Endothelial cell of umbilical vein (primary cell): ENCODE measurements around the gene C16orf82. TPM values are rescaled to one million over a fixed set of nuclear protein-coding genes. Genes with fewer than 3 reads are reported as not detected.

ENCODE experiments used
- BruUV-seq: library from RNA; stranded (reverse); fragments of 400-500 nt; replicated peaks from 2 replicates; lab custom pipeline; 2021; lab: Mats Ljungman, UMichigan
- CTCF ChIA-PET: fragments of 300-600, 350-600 bp; sonication (Branson Sonifier 250); formaldehyde crosslinking; loops from one replicate; lab custom pipeline; 2021; ENCODE audit warnings: antibody characterized with exemption, inconsistent platforms; lab: Charles Lee
- POLR2A ChIA-PET: fragments of 300-600, 350-600 bp; sonication (Branson Sonifier 250); formaldehyde crosslinking; loops from one replicate; lab custom pipeline; 2021; ENCODE audit warnings: antibody characterized with exemption, inconsistent platforms; lab: Charles Lee
- DNase-seq: peaks from one replicate; pipeline ENCODE4 v3.0.0-alpha.2; 2011; ENCODE audit warnings: low read depth, low spot score
- FAIRE-seq: peaks from 2 replicates; lab custom pipeline; 2011; peaks lifted over from hg19 to GRCh38; lab: Jason Lieb, UNC
- H2AFZ ChIP-seq: 2 replicates; pipeline ENCODE4 v1.6.0; 2012; ENCODE audit warnings: low read depth, low read length, control low read depth, inconsistent platforms
- H3K27ac ChIP-seq: 2 replicates; pipeline ENCODE4 v1.5.1; 2011; ENCODE audit warnings: low read depth, mild to moderate bottlenecking, control low read depth, low read length, moderate library complexity; ENCODE audit not compliant: insufficient read depth
- H3K27me3 ChIP-seq, 2 experiments: 2 replicates each; pipeline versions ENCODE4 v1.6.0 to v1.6.1; 2011; ENCODE audit warnings: low read length in 2 of 2, mixed read lengths in 1 of 2; ENCODE audit not compliant: control insufficient read depth in 2 of 2, insufficient read depth in 2 of 2
- H3K36me3 ChIP-seq, 2 experiments: 2 replicates in 1 of 2; 3 replicates in 1 of 2; pipeline ENCODE4 v1.5.1; 2011; ENCODE audit warnings: low read length in 2 of 2, mild to moderate bottlenecking in 1 of 2, moderate library complexity in 1 of 2; ENCODE audit not compliant: control insufficient read depth in 2 of 2, insufficient read depth in 2 of 2; ENCODE audit errors: extremely low read depth in 1 of 2
- H3K4me1 ChIP-seq: 3 replicates; pipeline ENCODE4 v1.5.1; 2011; ENCODE audit warnings: mild to moderate bottlenecking, low read length; ENCODE audit not compliant: control insufficient read depth, insufficient read depth; ENCODE audit errors: extremely low read depth
- H3K4me2 ChIP-seq: 2 replicates; pipeline ENCODE4 v1.6.1; 2011; ENCODE audit warnings: low read length, control low read depth, mixed read lengths; ENCODE audit not compliant: insufficient read depth
- H3K4me3 ChIP-seq, 3 experiments: fragments of 200-600 bp in 1 of 3; sonication (generic), shearing (Covaris generic) in 1 of 3; replicated peaks in 1 of 3; 2 replicates each; pipeline ENCODE4 v1.5.1; 2011 to 2016; ENCODE audit warnings: control low read depth in 3 of 3, low read length in 3 of 3, mild to moderate bottlenecking in 2 of 3, inconsistent platforms in 1 of 3, low read depth in 1 of 3, moderate library complexity in 1 of 3; ENCODE audit not compliant: insufficient read depth in 1 of 3
- H3K79me2 ChIP-seq: 2 replicates; pipeline ENCODE4 v1.6.0; 2012; ENCODE audit warnings: low read length, inconsistent platforms; ENCODE audit not compliant: control insufficient read depth, insufficient read depth
- H3K9ac ChIP-seq: replicated peaks from 2 replicates; pipeline ENCODE3; 2011; ENCODE audit warnings: low read length, control low read depth; ENCODE audit not compliant: insufficient read depth; ENCODE audit errors: extremely low read depth
- H3K9me1 ChIP-seq: replicated peaks from 3 replicates; pipeline ENCODE4 v1.6.0; 2011; ENCODE audit warnings: mild to moderate bottlenecking, low read length; ENCODE audit not compliant: control insufficient read depth, insufficient read depth; ENCODE audit errors: extremely low read depth
- H3K9me3 ChIP-seq: replicated peaks from 2 replicates; pipeline ENCODE4 v1.5.1; 2012; ENCODE audit warnings: low read length, inconsistent platforms; ENCODE audit not compliant: control insufficient read depth, insufficient read depth
- H4K20me1 ChIP-seq: replicated peaks from 2 replicates; pipeline ENCODE3; 2011; ENCODE audit warnings: mild to moderate bottlenecking, low read length; ENCODE audit not compliant: control insufficient read depth, insufficient read depth; ENCODE audit errors: extremely low read depth
- CTCF ChIP-seq, 2 donors: IDR thresholded peaks; 1 replicate in 1 of 2; 2 replicates in 1 of 2; pipeline ENCODE4 v1.5.1; 2011; ENCODE audit warnings: low read length in 2 of 2, mild to moderate bottlenecking in 2 of 2, moderate library complexity in 2 of 2, control low read depth in 1 of 2, inconsistent platforms in 1 of 2, low read depth in 1 of 2; ENCODE audit not compliant: insufficient read depth in 1 of 2; ENCODE audit errors: extremely low read depth in 1 of 2
- EZH2 ChIP-seq: IDR thresholded peaks from 2 replicates; pipeline ENCODE4 v1.6.1; 2012; ENCODE audit warnings: borderline replicate concordance, low read depth, mild to moderate bottlenecking, moderate library complexity, low read length, inconsistent platforms; ENCODE audit not compliant: severe bottlenecking
- FOS ChIP-seq: IDR thresholded peaks from 2 replicates; pipeline ENCODE4 v1.6.1; 2011; ENCODE audit warnings: mild to moderate bottlenecking, low read length, moderate library complexity, borderline replicate concordance; ENCODE audit not compliant: insufficient read depth
- GATA2 ChIP-seq: IDR thresholded peaks from 2 replicates; pipeline ENCODE4 v1.7.0; 2011; ENCODE audit warnings: low read depth, mild to moderate bottlenecking, moderate library complexity, mixed read lengths, low read length; ENCODE audit not compliant: insufficient read length, insufficient read depth
- JUN ChIP-seq: IDR thresholded peaks from 2 replicates; pipeline ENCODE4 v1.6.1; 2011; ENCODE audit warnings: borderline replicate concordance, low read depth; ENCODE audit not compliant: insufficient read length, insufficient read depth
- MAX ChIP-seq: IDR thresholded peaks from 2 replicates; pipeline ENCODE4 v1.6.1; 2011; ENCODE audit not compliant: insufficient read depth, insufficient read length
- MYC ChIP-seq: IDR thresholded peaks from one replicate; pipeline ENCODE4 v1.6.1; 2011; ENCODE audit warnings: mild to moderate bottlenecking, low read depth, low read length
- POLR2A ChIP-seq: IDR thresholded peaks from 2 replicates; pipeline ENCODE4 v1.6.1; 2012; ENCODE audit warnings: low read depth, mild to moderate bottlenecking, control low read depth, low read length
- POLR2AphosphoS5 ChIP-seq: IDR thresholded peaks from 2 replicates; pipeline ENCODE4 v1.6.1; 2012; ENCODE audit warnings: low read depth, mild to moderate bottlenecking, control low read depth, low read length, moderate library complexity; ENCODE audit not compliant: insufficient read depth
- dilution Hi-C: fragments of 300-500 bp; cut with MboI; formaldehyde crosslinking; loops from one replicate; pipeline ENCODE4 v1.15.0; 2019; ENCODE audit warnings: low sequenced_read_pairs; ENCODE audit not compliant: extremely low pct_ligation_motif_present
- intact Hi-C: fragments of 100-400 bp; cut with micrococcal nuclease; formaldehyde crosslinking; loops from one replicate; pipeline ENCODE4 v1.10.0; 2022
- polyA plus RNA-seq, 4 experiments: library from polyadenylated mRNA; depleted of rRNA in 3 of 4; stranded (reverse) in 3 of 4; unstranded in 1 of 4; fragments of >200 nt; gene quantifications; 2 replicates each; pipeline versions ENCODE4 v1.2.1 to v1.2.3, GENCODE V29; 2011 to 2012; ENCODE audit warnings: missing spikeins in 1 of 4
- total RNA-seq: library from RNA; stranded (reverse); gene quantifications from 2 replicates; pipeline ENCODE4 v1.2.3, GENCODE V29; 2021

Gene C16orf82
- total and polyA plus RNA-seq, 2 donors (not counting 3 experiments of a cell fraction or from before 2014, with no cell fraction given): not detected

GRCh38 chr16:27024010-27024409, 42.7 kb upstream of the C16orf82 start:
- no peaks in the 10 kb centered on the region for H3K9me1 ChIP-seq
- no peaks in the 10 kb centered on the region for H3K27me3 ChIP-seq
- no peaks in the 10 kb centered on the region for H3K36me3 ChIP-seq
- H3K79me2 ChIP-seq: no peaks in the 10 kb centered on the region
- ChIA-PET CTCF (no interaction called here), POLR2A (no interaction called here)
- no peak overlapping the region for H3K4me3 ChIP-seq
- DNase-seq (no peak), FAIRE-seq (no peak)
- no peaks in the 10 kb centered on the region for H3K9me3 ChIP-seq
- H3K4me1 ChIP-seq: no peaks in the 10 kb centered on the region
- no TSS peak for BruUV-seq
- no peak overlapping the region for H3K4me2 ChIP-seq
- H2AFZ ChIP-seq: no peak overlapping the region
- intact Hi-C loops: no loop called here
- TF ChIP-seq POLR2A (no peak), MYC (no peak), GATA2 (no peak), CTCF (IDR thresholded peaks at IDR 0.05; ENCODE audit: extremely low read depth in 1 of 2, insufficient read depth in 1 of 2, low read depth in 1 of 2, low read length in 2 of 2) (no peak), JUN (no peak), EZH2 (no peak), FOS (no peak), MAX (no peak), POLR2AphosphoS5 (no peak)
- no peak overlapping the region for H3K9ac ChIP-seq
- dilution Hi-C loops: no loop called here
- no peak overlapping the region for H3K27ac ChIP-seq
- no peaks in the 10 kb centered on the region for H4K20me1 ChIP-seq
